SKM-1 treated with dmso at 0.1 percent for 144 hours (cell line): ENCODE measurements around the gene UNCX.
"Not testable (repeated sequence)": the region's sequence is repeated elsewhere in the genome, so short reads cannot be mapped to it uniquely, and the experiment has no call there.

Experiments used
- DNase-seq: peaks from one replicate; lab custom pipeline; 2025; ENCODE audit not compliant: unreplicated experiment; lab: John Stamatoyannopoulos, UW

Gene UNCX

GRCh38 chr7:1232623-1233332, at the start of gene UNCX:
TSS of gene UNCX (plus strand) at chr7:1232872. CDS start at chr7:1233018, 146 bp downstream.
- no peak for DNase-seq

GRCh38 chr7:1187127-1187526, 45.5 kb upstream of the UNCX start:
- DNase-seq = no peak

- DNase-seq = no peak
These were observed 43.9 kb upstream of the UNCX start for GRCh38 chr7:1188720-1189294.

- no peak for DNase-seq
These were observed 42.5 kb upstream of the UNCX start for GRCh38 chr7:1189986-1190772.

- DNase-seq = peak; percentile 89
These were observed 40.4 kb upstream of the UNCX start for GRCh38 chr7:1192171-1192676.

GRCh38 chr7:1193593-1194424, 38.9 kb upstream of the UNCX start:
- no peak for DNase-seq

- DNase-seq = not testable (repeated sequence)
These were observed 36.2 kb upstream of the UNCX start for GRCh38 chr7:1196441-1196840.

GRCh38 chr7:1196950-1197349, 35.7 kb upstream of the UNCX start:
- DNase-seq = no peak

- DNase-seq = no peak
These were observed 34.6 kb upstream of the UNCX start for GRCh38 chr7:1197997-1198625.

- no peak for DNase-seq
These were observed 32.6 kb upstream of the UNCX start for GRCh38 chr7:1200045-1200444.

- no peak for DNase-seq
These were observed 30.8 kb upstream of the UNCX start for GRCh38 chr7:1201916-1202315.

GRCh38 chr7:1202914-1203313, 29.8 kb upstream of the UNCX start:
- DNase-seq = not testable (repeated sequence)

- no peak for DNase-seq
These were observed 28.1 kb upstream of the UNCX start for GRCh38 chr7:1204460-1205140.

GRCh38 chr7:1205742-1206141, 26.9 kb upstream of the UNCX start:
- DNase-seq = not testable (repeated sequence)

GRCh38 chr7:1209097-1209496, 23.6 kb upstream of the UNCX start:
- no peak for DNase-seq

GRCh38 chr7:1210321-1210978, 22.2 kb upstream of the UNCX start:
- DNase-seq = no peak

- DNase-seq = no peak
These were observed 21.6 kb upstream of the UNCX start for GRCh38 chr7:1210979-1211608.

GRCh38 chr7:1211611-1212010, 21.1 kb upstream of the UNCX start:
- no peak for DNase-seq

- DNase-seq = not testable (repeated sequence)
These were observed 20.6 kb upstream of the UNCX start for GRCh38 chr7:1212025-1212424.
